HG03442 (cell line): ENCODE measurements around the gene PDE4B.
"Not testable (repeated sequence)": the region's sequence is repeated elsewhere in the genome, so short reads cannot be mapped to it uniquely, and the experiment has no call there.

Experiments
- ATAC-seq: cut with Tn5 transposase; IDR thresholded peaks from one replicate; pipeline ENCODE4 v1.9.1; 2021; ENCODE audit warnings: mild to moderate bottlenecking, moderate library complexity; ENCODE audit not compliant: unreplicated experiment

PDE4B gene

GRCh38 chr1:65949230-65949626 lies 156.5 kb downstream of the PDE4B start:
- no peak for ATAC-seq

DNA sequence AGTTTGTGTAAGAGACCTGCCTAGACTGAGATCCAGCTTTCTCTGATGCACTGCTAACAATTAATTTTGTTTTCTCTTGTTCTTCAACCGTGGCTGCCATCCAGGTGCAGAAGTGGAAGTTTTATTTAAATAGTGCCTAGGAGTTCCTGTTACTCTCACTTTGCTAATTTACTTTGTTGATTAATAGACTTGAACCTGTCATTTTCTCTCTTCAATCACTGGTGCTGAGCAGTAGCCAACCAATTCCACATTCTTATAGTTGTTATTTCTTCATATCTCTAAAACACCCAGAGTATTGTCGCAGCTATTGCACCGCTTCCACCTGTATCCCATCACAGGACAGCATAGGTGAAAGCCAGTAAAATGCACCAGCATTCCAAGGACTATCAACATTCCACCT lies 157.2 kb downstream of the PDE4B start:
- no peak for ATAC-seq

GRCh38 chr1:65952696-65953095 lies 160.0 kb downstream of the PDE4B start:
- no peak for ATAC-seq

- ATAC-seq, result no peak
These were observed 160.5 kb downstream of the PDE4B start for GRCh38 chr1:65953170-65953569.

GRCh38 chr1:65955071-65955470 lies 162.4 kb downstream of the PDE4B start:
- no peak for ATAC-seq

DNA sequence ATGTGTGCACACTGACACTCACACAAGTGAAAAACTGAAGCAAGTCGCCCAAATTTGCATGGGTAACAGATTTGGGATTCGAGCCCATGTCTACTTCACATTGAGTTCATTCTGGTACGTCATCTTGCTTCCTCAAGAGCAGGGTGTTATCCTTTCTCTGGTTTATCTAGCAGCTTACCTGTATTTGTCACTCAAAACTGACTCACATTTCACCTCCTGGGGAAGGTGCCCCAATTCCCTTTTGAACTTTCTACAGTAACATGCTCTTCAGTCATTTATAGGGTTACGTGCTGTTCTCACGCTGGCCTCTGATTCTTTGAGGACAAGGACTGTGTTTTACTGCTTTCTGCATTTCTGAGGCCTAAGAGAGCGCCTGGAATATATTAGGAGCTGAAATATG lies 162.8 kb downstream of the PDE4B start:
- ATAC-seq, result no peak

GRCh38 chr1:65958561-65959350 lies 166.1 kb downstream of the PDE4B start:
- ATAC-seq, result peak; percentile 78

- ATAC-seq, result no peak
These were observed 167.3 kb downstream of the PDE4B start for GRCh38 chr1:65959896-65960567.

GRCh38 chr1:65963156-65963888 lies 170.6 kb downstream of the PDE4B start:
- no peak for ATAC-seq

GRCh38 chr1:65964123-65964522 lies 171.4 kb downstream of the PDE4B start:
- ATAC-seq, result no peak

DNA sequence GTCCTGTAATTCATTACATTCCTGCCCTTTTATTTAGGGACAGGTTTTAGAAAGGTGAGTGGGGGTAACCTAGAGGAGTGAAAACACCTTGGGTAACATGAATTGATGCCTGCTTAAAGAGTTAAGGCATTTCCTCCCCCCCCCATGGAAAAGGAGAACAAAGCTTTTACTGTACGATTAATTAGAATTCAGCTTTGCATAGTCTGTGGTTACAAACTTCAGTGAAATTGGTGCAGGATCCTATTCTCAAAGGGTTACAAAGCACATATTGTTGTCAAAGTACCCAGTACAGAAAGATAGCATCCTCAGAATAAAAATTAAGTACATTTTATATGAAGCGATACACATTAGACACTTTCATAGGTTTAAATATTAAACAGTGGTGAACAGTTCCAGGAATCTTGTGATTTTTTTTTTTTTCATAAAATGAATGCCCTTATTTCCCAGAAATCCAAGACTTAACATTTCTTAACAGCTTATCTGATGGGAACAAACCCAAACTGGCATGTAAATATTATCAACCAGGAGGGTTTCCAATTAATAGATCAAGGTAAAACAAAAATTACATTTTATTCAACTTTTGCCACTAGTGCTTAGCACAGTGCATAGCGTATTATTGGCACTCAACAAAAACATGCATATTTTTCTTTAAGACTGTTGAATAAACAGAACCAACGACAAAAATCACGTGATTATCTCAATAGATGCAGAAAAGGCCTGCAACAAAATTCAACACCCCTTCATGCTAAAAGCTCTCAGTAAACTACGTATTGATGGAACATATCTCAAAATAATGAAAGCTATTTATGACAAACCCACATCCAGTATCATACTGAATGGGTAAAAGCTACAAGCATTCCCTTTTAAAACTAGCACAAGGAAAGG lies 172.7 kb downstream of the PDE4B start:
- ATAC-seq, result no peak

GRCh38 chr1:65967492-65967891 lies 174.8 kb downstream of the PDE4B start:
- ATAC-seq, result not testable (repeated sequence)

- no peak for ATAC-seq
These were observed 178.9 kb downstream of the PDE4B start for GRCh38 chr1:65971547-65971946.

DNA sequence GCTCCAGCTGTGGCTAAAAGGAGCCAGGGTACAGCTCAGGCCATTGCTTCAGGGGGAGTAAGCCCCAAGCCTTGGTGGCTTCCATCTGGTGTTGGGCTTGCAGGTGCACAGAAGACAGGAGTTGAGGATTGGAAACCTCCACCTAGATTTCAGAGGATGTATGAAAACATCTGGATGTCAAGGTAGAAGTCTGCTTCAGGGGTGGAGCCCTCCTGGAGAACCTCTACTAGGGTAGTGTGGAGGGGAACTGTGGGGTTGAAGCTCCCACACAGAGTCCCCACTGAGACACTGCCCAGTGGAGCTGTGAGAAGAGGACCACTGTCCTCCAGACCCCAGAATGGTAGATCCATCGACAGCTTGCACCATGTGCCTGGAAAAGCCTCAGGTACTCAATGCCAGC lies 183.0 kb downstream of the PDE4B start:
- ATAC-seq, result no peak

DNA sequence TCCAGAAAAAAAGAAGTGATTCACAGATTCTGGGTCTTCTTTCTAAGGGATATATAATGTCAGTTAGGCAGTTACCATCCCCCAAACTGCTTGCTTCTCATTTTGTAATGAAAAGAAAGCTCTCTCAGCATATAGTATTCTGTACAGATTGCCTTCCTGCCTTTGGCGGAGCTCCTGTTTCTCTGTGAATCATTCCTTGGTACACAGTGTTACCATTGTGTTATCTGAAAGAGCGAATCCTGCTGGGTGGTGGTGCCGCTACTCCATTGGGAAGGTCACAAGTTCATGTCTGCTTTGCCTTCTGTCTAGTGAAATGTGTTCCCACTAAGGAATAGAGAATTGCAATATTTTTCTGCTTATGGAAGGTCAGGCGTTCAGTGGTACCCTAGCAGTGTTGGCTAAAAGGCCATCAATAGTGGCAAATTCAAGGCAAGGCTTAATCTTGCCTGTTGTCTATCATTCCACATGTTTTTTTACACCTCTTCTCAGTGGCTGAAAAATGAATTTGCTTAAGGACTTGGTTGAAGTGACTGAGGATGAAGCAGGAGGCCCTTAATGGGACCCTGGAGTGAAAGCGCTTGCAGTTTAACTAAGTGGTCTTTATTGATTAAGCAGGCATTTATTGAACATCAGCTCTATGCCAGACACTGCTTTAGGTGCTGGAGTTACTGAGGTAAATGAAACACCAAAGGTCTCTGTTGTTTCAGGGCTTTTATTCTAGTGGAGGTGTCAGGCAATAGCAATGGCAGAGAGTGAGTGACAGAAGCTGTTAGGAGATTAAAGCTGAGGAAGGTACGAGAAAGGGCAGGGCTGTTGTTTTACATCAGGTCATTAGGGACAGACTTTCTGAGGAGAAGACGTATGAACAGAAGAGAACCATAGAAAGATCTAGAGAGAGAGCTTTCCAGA lies 186.7 kb downstream of the PDE4B start:
- no peak for ATAC-seq

- ATAC-seq, result no peak
These were observed 187.5 kb downstream of the PDE4B start for GRCh38 chr1:65980237-65980636.

DNA sequence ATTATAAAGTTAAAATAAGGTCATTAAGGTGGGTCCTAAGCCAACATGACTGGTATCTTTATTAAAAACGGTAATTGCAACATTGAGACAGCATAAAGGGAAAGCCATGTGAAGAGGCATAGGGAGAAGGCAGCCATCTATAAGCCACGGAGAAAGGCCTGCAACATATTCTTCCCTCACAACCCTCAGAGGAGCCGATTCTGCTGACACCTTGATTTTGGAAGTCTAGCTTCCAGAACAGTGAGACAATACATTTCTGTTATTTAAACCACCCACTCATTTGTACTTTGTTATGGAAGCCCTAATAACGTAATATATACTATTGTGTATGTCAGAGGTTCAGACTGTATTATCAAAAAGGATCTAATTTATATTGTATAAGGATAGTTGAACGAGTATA lies 190.8 kb downstream of the PDE4B start:
- no peak for ATAC-seq

DNA sequence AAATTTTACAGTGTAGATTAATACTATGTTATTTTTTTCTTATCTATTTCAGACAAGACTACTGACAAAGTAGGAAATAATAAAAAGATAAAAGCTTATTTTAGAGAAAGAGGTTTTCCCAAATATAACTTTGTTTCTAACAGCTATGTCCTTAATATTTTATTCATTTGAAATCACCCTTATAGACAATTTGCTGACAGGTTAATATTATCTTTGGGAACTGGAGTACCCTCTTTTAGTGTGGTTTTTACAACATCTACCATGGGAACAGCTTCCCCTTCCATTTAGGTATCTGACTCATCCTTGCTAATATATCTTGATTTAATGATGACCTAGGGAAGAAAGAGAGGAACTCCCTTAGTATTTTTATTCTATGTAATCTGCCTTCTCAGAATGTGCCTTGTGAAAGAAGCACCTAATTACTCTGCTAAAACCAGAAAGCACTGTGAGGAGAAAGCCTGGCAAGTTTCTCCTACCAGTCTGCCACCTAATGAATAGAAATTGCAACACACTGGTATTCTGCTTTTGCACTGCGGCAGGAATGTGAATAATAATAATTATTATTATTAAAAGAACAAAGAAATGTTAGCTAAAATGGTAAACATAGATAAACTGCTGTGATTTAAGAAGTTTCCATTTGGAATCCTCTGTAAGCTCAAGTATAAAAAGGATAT lies 192.8 kb downstream of the PDE4B start:
- no peak for ATAC-seq

DNA sequence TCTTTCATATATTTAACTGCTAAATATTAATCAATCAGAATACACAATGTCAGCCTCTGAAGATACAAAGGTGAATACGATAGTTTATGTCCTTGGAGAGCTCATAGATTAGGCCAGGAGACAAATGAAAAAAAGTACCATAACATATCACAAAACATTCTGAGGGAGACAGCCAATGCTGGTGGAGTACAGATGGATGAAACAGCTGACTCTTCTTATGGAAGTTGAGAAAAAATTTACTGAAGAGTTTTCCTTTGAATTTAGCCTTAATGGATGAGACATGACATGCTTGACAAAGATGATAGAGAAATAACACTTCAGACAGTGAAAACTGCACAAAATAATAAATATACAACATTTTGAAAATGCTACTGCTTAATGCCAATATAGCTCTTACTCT lies 193.5 kb downstream of the PDE4B start:
- no peak for ATAC-seq
